NCI-H748 (cell line): Measurements from ENCODE around the gene GAP43.

Source experiments
- DNase-seq: peaks from one replicate; lab custom pipeline; 2025; ENCODE audit not compliant: unreplicated experiment; lab: John Stamatoyannopoulos, UW

GAP43 gene, protein sequence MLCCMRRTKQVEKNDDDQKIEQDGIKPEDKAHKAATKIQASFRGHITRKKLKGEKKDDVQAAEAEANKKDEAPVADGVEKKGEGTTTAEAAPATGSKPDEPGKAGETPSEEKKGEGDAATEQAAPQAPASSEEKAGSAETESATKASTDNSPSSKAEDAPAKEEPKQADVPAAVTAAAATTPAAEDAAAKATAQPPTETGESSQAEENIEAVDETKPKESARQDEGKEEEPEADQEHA

DNA sequence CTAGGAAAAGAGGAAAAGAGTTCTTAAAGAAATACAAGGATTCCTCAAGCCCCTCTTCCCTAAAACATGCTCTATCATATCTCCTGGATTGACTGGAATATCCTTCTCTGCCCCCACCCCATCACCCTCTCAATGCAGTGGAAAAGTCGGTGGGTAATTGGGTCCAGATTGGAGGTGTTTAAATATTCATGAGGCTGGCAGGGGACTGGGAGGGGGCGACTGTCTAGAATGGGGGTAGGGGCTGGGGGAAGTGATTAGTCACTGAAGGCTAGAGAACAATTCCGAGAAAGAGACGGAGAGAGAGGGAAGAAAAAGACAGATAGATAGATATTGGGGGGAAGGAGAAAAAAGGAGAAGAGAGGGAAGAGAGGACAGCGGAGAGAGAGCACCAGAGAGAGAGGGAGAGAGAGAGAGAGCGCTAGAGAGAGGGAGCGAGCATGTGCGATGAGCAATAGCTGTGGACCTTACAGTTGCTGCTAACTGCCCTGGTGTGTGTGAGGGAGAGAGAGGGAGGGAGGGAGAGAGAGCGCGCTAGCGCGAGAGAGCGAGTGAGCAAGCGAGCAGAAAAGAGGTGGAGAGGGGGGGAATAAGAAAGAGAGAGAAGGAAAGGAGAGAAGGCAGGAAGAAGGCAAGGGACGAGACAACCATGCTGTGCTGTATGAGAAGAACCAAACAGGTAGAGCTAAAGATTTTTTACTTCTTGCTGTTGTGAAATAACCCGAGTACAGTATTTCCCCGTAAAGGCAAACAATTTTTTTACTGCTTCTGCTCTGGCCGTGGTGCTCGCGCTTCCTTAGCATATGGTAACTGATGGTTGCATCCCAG lies at the start of gene GAP43:
TSS of gene GAP43 (plus strand) at position 467 of the 825 bp plus-strand sequence. CDS start at position 647, 180 bp downstream.
- DNase-seq, result peak; percentile 77

DNA sequence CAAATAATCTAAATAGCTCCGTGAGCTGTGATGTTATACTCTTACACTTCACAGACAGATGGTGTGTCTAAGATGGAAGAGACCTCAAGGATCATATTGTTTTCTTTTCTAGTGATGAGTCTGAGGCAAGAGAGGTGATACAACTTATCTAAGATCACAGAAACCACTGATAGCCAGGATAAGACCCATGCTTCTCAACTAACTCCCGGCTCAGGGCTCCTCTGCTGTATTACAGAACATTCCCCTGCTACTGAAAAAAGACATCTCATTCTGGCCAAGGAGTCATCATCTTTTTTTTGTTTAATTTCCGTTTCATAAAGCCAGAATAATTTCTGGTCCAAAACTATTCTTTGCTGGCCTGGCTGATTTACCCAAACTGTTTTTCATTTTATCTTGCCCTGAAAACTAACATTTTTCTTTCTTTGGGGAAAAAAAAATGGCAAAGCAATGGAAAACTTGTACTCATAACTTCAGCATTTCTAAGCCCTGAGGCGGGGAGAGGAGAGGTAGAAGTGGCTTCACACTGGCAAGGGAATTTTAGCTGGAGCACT lies 46.9 kb upstream of the GAP43 start:
- no peak for DNase-seq

DNA sequence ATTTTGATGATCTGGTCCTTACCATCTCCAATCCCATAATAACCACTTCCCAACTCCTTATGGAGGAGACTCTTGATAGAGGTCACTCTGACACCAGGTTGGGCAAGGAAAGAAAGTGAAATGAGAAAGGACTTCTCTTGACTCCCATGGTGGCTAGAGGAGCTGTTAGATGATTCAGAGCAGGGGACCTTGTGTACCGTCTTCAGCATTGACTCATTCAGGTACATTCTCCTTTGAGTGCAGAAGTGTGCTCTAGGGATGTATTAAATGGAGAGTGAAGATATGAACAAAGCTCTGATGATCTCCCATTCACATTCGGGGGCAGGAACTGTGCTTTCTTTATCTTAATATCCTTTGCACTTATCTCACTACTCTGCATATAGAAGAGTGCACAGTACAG lies 46.3 kb upstream of the GAP43 start:
- DNase-seq, result no peak

DNA sequence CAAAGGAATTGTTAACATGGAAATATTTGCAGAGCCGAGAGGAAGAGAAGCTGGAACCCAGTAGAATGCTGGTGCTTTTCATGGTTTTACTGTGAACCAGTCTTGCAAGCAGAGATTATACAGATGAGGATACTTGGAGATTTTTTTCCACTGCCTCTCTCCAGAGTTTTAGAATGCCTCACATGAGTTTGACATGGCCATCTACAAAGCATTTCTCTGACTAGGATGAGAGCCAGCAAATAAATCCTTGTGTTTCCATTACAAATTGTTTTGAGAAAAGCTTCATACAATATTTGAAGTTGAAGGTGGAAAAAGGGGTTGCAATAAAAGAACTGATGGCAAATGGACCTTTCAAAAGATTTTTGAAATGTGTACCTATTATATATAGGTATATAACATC lies 45.0 kb upstream of the GAP43 start:
- no peak for DNase-seq

DNA sequence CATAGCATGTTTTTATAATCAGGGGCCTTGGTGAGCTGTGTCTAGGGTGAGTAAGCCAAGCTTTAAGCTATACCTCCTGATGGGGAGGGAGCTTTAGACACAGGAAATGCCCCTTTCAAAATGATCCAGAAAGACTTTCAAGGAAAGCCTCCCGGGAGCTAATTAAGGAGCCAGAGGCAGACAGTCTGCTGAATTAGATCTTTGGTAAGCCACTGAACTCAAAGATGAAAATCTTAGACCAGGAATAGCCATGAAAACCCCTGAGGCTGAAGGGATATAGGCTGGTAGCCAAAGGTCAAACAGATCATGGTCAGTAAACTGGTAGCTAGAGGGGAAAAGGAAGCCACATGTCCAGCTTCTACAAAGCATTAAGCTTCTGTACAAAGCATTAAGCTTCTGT lies 42.7 kb upstream of the GAP43 start:
- no peak for DNase-seq

DNA sequence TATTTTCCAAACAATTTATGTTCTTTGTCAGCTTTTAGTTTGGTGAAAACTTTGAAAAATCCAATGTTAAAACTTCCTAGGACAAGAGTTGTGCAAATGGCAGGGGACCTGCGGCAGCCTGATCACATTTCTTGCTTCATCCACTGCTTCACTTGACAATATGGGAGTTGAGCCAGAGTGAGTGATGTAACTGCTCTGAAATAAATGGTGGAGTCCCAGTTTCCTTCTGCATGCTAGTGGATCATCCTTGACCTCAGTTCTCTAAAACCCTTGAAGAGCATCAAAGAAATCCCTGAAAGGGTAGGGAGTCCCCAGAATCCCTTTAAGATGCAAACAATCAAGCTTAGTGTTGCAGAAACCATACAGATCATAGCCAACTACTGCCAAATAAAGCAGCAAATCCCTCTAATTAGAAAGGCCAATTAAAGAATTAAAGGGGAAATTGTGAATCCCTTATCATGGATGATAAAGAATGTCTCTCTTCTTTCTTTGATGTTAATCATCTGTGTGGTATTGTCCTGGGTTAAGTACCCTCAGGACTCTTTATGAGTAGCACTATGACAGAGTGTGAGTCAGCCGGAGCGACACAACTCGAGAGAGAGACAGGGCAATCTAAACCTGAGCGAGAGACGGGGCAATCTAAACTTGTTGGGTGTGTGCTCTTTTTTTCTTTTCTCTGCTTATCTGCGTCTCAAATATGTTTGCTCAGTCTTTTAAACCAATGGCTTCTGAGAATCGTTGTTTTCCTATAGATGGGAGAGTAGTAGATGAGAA lies 41.8 kb upstream of the GAP43 start:
- DNase-seq, result no peak

DNA sequence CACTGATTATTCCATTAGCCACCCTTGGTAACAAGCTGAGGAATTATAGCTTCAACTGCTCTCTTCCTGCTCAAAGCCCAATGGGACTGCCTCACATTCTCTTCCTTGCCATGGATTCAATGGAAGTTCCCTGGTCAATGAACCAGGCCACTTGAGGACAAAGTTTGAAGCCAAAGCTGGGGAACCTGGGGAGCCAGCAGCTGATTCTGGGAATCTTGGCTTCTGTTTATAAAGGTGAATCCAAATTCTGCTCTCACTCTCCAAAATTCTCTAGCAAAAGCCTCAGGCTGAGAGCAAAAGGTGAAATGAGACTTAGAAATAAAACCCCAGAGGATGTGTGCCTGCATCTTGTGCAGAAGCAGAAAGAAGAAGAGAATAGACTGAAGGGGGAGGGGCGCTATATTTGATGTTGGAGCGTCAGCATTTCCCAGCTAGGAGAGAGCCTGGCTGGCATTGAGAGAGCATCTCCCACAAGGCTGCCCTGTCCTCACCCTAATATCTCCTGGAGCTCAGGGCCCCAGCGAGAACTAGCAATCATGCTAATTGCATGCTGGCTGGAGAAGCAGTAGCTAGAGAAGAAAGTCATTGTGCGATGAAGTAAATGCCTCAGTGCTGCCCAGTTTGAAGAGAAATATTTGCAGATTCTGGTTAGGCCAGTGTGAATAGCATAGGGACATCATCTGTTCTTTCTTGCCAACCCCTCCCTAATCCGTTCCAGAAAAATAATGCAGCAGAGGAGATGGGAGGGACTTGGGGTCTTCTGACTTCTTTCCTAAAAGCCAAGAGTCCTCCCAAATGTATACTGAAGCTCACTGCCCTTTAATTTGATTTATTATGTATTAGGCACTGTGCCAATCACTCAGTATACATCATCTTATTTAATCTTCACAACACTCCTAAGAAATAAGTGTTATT lies 34.9 kb upstream of the GAP43 start:
- DNase-seq, result no peak

DNA sequence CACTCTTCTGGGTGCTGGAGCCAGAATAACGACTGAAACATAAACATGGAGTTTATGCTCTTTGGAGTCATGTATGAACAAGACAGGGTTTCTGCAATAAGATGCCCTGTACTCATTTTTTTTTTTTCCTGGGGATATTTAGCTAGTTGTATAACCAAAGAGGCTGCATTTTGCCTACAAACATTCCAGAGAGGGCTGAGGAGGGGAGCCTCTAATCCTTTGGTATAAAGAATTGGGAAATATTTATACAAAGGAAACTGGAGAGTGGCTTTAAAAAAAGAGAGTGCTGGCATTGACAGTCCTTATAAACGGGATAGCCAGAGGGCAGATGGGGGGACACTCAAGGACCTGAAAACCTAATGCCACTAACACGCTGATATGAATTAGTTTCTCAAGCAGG lies 32.4 kb upstream of the GAP43 start:
- DNase-seq, result no peak

DNA sequence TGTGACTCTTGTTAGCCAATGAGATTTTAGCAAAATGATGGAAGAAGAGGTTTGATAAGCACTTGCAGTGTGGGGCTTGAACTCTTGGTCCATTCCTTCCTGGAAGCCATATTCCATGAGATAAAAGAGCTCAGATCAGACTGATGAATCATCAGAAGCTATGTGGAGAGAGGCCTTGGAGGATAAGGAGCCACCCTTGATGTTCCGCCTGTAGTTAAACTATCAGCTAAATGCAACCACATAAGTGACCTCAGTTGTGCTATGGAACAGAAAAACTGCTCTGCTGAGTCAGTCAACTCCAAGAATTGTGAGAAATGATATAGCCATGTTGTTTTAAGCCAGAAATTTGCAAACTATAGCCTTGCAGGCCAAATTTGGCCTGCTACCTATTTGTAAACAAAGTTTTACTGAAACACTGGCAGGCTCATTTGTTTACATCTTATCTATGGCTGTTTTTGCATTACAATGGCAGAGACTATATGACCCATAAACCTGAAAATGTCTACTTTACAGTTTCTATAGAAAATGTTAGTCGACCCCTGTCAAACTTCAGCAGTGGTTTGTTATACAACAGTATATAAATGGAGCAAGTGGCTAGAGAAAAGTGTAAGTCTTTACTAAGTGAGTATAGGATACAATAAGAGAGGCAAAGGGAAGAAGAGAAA lies 27.6 kb upstream of the GAP43 start:
- DNase-seq, result no peak

DNA sequence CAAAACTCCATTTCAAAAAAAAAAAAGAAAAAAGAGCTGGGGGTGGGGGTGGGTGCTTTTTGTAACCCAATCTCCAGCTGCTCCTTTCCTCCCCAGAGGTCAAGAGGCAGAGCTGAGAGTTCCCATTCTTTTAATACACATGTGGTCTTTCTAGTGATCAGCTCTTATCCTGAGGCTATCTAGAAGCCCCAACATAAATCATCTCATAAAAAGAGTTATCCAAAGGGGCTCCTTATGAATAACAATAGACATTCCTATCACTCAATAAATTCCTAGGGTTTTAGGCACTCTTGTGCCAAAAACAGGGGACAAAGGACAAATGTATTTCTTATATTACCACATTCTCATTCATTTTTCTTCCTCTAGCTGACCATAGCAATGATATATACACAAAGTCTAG lies 25.1 kb upstream of the GAP43 start:
- no peak for DNase-seq

DNA sequence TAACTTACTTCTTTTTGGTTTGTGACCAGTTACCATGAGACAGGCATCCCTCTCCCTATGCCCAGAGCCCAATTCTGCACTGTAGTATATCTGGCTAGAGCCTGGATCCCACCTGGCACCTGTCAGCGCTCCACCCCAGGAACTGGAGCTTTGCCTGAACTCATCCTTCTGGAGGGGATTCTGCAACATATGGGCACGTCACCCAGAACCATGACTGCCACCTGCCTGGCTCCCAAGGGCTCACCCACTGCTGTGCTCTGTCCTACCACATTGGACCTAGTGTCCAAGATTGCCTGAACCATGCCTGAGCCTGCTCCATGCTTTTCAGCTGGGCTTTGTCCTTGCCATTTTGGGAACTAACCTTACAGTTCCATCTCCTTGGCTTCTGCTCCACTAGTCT lies 21.1 kb upstream of the GAP43 start:
- no peak for DNase-seq

DNA sequence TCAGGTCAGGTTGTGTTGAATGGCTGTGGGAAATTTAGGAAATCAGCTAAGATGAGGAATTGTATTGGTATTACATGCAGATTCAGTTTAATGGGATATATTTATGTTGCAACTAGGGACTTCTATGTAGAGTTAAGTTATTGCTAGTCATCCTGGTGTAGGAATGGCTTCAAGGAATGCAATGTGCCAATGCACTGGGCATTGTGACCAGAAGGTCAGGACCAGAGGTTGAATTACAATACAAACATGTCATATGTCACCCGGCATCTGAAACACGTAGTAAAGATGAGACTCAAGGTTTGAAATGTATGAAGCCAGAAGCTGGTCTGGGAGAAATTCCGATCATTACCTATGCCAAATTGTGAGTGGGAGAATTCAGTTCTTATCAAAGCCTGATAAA lies 11.7 kb upstream of the GAP43 start:
- no peak for DNase-seq

DNA sequence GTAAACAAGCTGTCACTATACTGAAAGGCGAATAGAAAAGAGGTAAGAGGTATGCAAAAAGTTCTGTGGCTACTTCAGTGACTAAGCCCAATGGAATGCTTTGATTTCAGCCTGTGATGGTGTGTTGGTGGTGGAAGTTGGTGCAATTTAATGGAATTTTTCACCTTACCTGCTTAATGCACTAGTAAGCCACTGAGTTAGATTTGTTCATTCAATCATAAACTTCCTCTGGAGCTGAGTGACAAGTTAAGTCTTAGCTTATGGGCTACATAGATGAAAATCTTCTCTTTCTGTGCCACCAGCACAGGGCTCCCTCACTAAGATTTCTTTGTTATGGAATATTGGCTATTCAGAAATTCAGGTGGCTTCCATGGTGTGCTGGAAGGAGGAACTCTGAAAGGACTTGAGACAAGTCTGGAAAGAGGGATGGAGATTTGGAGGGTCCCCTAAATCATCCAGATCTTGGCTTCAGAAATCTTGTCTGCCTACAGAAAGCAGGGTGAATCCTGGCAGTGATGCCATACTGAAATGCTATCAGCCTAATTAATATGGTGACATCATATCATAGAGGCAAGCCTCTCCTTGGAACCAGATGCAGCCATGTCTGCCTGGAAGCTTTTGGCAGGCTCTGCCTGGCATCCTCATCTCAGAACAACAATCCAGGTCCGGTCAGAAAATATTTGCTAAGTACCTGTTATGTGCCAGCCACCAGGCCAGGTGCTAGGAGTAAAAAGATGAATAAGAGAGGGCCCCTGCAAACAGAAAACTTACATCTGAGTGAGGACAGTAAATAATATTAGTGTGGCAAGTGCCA lies 8.1 kb upstream of the GAP43 start:
- DNase-seq, result no peak

DNA sequence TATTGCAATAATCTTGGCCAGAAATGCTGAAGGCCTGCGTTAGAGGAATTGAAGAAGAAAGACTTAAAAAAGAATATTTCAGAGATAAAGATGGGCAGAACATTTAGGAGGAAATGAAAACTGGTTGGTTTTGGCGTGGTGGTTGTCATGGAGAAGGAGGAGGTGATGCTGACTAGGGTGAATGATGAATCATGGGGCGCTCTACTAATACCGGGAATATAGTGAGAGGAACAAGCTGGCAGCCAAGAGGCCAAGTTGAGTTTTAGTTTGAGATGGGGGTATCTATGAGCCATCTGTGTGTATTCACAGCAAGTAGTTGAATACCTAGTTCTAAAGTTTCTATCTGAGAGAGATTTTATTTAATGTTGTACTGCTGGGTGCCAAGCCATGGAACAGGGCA lies 6.8 kb upstream of the GAP43 start:
- no peak for DNase-seq

DNA sequence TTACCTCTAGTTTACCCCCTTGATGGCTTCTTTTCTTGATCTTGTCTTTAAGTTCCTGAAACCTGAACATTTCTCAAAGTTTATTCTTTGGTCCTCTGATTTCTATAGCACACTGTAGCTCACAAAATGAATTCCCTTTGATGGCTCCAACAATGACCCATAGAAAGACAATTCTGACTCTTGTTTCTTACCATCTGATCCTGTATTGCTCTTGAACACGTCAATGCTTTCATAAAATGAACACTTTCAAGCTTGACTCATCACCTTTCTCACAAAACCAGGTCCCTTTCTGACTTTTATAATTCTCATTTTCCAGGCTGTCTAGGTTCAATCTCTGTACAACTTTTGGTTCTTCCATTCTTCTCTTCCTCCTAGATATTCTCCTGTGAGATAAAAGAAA lies 5.7 kb upstream of the GAP43 start:
- no peak for DNase-seq

DNA sequence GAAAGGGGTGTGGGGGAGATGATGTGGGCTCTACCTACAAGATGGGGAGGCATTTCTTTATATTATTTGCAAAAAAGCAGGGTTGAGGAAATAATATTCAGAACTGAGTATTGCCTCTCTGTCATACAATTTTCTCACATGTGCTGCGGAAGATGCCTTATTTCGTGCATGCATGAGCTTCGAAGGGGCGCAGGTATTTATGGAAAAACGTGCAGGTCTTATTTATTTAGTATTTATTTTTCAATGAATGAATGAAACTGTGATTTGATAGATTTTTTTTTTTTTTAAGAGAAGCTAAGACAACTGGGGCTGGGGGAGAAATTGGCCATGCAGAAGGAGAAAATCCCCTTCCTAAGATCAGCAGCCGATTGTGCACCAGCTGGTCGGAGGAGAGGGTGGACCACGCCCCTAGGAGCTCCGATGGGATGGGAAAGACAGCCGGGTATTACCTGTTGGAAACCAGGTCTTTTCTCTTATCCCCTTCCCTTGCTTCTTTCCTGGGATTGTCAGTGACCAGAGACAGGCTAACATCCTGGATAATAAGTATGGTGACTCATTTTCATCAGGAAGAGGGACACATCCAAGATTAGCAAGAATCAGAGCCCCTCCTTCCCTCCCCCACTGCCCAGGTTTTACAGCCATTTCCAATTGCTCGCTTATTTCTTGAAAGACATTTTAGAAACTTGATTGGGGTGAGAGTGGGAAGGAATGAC lies 875 bp downstream of the GAP43 start:
- peak; percentile 41 for DNase-seq

DNA sequence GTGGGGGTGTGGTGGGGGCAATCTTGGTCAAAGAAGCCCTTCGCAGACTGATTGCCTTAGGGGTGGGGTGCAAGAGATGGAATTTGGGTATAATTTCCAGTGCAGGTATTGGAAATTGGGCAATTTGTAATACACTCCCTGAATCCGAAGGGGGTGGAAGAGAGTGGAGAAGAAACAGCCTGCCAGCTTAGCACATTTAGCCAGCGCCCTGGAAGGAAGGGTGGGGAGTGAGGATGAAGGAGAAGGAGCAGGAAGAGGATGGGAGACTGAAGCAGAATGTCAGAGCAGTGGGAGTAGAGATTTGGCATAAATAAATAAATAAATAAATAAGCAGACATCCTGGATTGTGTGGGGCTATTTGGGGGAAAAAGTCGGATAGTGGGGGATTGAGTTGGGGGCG lies 1.6 kb downstream of the GAP43 start:
- DNase-seq, result no peak

DNA sequence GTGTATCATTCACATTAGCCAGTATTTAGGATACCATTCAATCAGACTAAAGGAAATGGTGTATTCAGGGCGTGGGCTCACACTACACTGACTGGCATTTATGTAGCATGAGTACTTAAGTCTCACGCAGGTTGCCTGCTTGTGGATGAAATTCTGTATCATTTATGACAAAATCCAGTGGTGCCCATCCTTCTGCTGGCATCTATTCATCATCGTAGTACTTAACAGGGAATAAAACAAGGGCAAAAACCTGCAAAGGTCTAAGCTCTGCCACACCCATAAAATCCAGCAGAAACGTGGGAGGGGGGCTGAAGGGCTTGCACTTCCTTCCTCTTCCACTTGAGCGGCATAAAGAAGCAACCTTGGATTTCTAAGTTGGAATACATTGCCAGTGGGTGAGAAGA lies 2.7 kb downstream of the GAP43 start:
- peak; percentile 40 for DNase-seq

DNA sequence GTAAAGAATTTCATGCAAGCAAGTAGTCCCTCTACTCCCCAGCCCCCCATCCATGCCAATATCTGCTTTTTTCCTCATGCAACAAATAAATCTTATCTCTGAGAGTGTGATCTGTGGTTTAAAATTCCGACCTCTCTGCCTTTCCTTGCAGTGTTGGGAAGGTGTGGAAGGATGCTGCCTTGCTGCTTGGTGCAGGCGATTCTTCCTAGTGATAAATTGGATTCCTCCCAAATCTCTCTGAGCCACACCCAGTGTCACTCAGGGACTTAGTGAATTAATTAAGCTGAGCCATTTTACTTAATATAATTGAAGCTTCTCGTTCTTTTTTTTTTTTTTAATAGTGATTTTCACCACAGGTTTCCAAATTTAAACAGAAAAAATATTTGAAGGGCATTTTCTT lies 3.4 kb downstream of the GAP43 start:
- DNase-seq, result peak; percentile 36
